Measurements from ENCODE around the gene NAALADL1. TPM values are rescaled to one million over a fixed set of nuclear protein-coding genes. Genes with fewer than 3 reads are reported as not detected.

NAALADL1 gene
- total and polyA plus RNA-seq, 7 experiments from 2014 or later: 12.2 to 25.3 (median 18.8) TPM

- H3K4me3 ChIP-seq (ENCODE audit: low read length): no peak overlapping the region
- H3K4me1 ChIP-seq (ENCODE audit: control insufficient read depth in 2 of 2, insufficient read depth in 2 of 2, low read length in 2 of 2): no peaks in the 10 kb centered on the region
- ATAC-seq (no peak), DNase-seq (no peak)
- Mint-ChIP-seq H3K27ac (peak overlapping the region in 4 of 9 donors; percentile 9 to 83 (median 48)), H3K36me3 (peaks cover 0 to 11% (median 0%) of the 10 kb centered on the region in 5 donors), H3K9me3 (peaks cover 0 to 2% (median 0%) of the 10 kb centered on the region in 11 donors), H3K27me3 (no peaks in the 10 kb centered on the region), H3K4me1 (peaks cover 3 to 42% (median 7%) of the 10 kb centered on the region in 7 donors), H3K4me3 (no peak overlapping the region)
- H3K27ac ChIP-seq (ENCODE audit: low read depth, low read length): no peak overlapping the region
- no peaks in the 10 kb centered on the region for H3K36me3 ChIP-seq (ENCODE audit: control insufficient read depth in 2 of 3, insufficient read depth in 3 of 3, low read length in 3 of 3)
- POLR2A ChIA-PET: no interaction called here
- no peaks in the 10 kb centered on the region for H3K27me3 ChIP-seq (ENCODE audit: control insufficient read depth in 2 of 2, insufficient read depth in 2 of 2, low read length in 2 of 2)
- H3K9me3 ChIP-seq (ENCODE audit: control insufficient read depth in 2 of 3, low read length in 3 of 3): no peaks in the 10 kb centered on the region
- intact Hi-C loops (cut with micrococcal nuclease): no loop called here
- CTCF ChIA-PET: interaction anchor here (1.3 to 1.4 kb wide), 2 partner anchors 14 to 62 kb away, joined by 3 to 5 read pairs; no protein-coding TSS in a partner anchor
These were observed 19.1 kb upstream of the NAALADL1 start for GRCh38 chr11:65077451-65077850.

- H3K4me3 Mint-ChIP-seq: no peak overlapping the region
- peaks cover 0 to 2% (median 0%) of the 10 kb centered on the region in 5 donors for H3K36me3 Mint-ChIP-seq
- no peaks in the 10 kb centered on the region for H3K36me3 ChIP-seq (ENCODE audit: control insufficient read depth in 2 of 3, insufficient read depth in 3 of 3, low read length in 3 of 3)
- no peaks in the 10 kb centered on the region for H3K4me1 ChIP-seq (ENCODE audit: control insufficient read depth in 2 of 2, insufficient read depth in 2 of 2, low read length in 2 of 2)
- H3K4me3 ChIP-seq (ENCODE audit: low read length): no peak overlapping the region
- ATAC-seq (no peak), DNase-seq (no peak)
- peaks cover 0 to 10% (median 0%) of the 10 kb centered on the region in 7 donors for H3K4me1 Mint-ChIP-seq
- intact Hi-C loops (cut with micrococcal nuclease): no loop called here
- H3K27ac ChIP-seq (ENCODE audit: low read depth, low read length): no peak overlapping the region
- ChIA-PET CTCF (no interaction called here), POLR2A (no interaction called here)
- no peaks in the 10 kb centered on the region for H3K27me3 Mint-ChIP-seq
- H3K9me3 ChIP-seq (ENCODE audit: control insufficient read depth in 2 of 3, low read length in 3 of 3): no peaks in the 10 kb centered on the region
- H3K9me3 Mint-ChIP-seq: no peaks in the 10 kb centered on the region
- H3K27ac Mint-ChIP-seq: peak overlapping the region in 1 of 9 donors; percentile 32
- H3K27me3 ChIP-seq (ENCODE audit: control insufficient read depth in 2 of 2, insufficient read depth in 2 of 2, low read length in 2 of 2): no peaks in the 10 kb centered on the region
These were observed 14.2 kb upstream of the NAALADL1 start for GRCh38 chr11:65072631-65072966.

- H3K27ac ChIP-seq (ENCODE audit: low read depth, low read length): no peak overlapping the region
- intact Hi-C loops (cut with micrococcal nuclease): no loop called here
- CTCF ChIA-PET: interaction anchor here (0.7 kb wide), 1 partner anchor 137 kb away, joined by 4 read pairs; no protein-coding TSS in a partner anchor
These were observed 13.7 kb upstream of the NAALADL1 start for GRCh38 chr11:65071907-65072630.

GRCh38 chr11:65069217-65069616 lies 10.9 kb upstream of the NAALADL1 start:
- intact Hi-C loops (cut with micrococcal nuclease): no loop called here
- Mint-ChIP-seq H3K27ac (no peak overlapping the region), H3K4me1 (peaks cover 0 to 3% (median 0%) of the 10 kb centered on the region in 7 donors), H3K9me3 (no peaks in the 10 kb centered on the region), H3K27me3 (no peaks in the 10 kb centered on the region), H3K36me3 (no peaks in the 10 kb centered on the region), H3K4me3 (no peak overlapping the region)
- Histone ChIP-seq H3K4me3 (ENCODE audit: low read length) (no peak overlapping the region), H3K9me3 (ENCODE audit: control insufficient read depth in 2 of 3, low read length in 3 of 3) (no peaks in the 10 kb centered on the region), H3K4me1 (ENCODE audit: control insufficient read depth in 2 of 2, insufficient read depth in 2 of 2, low read length in 2 of 2) (no peaks in the 10 kb centered on the region), H3K36me3 (ENCODE audit: control insufficient read depth in 2 of 3, insufficient read depth in 3 of 3, low read length in 3 of 3) (no peaks in the 10 kb centered on the region), H3K27me3 (ENCODE audit: control insufficient read depth in 2 of 2, insufficient read depth in 2 of 2, low read length in 2 of 2) (no peaks in the 10 kb centered on the region), H3K27ac (ENCODE audit: low read depth, low read length) (no peak overlapping the region)
- DNase-seq: no peak
- ChIA-PET CTCF (no interaction called here), POLR2A (no interaction called here)
- ATAC-seq: no peak

More at GRCh38 chr11:65071907-65072630, 13.7 kb upstream of the NAALADL1 start:
- ATAC-seq (no peak), DNase-seq (no peak)
- H3K4me3 Mint-ChIP-seq: no peak overlapping the region
- Histone ChIP-seq H3K27me3 (ENCODE audit: control insufficient read depth in 2 of 2, insufficient read depth in 2 of 2, low read length in 2 of 2) (no peaks in the 10 kb centered on the region), H3K36me3 (ENCODE audit: control insufficient read depth in 2 of 3, insufficient read depth in 3 of 3, low read length in 3 of 3) (no peaks in the 10 kb centered on the region), H3K4me1 (ENCODE audit: control insufficient read depth in 2 of 2, insufficient read depth in 2 of 2, low read length in 2 of 2) (no peaks in the 10 kb centered on the region), H3K4me3 (ENCODE audit: low read length) (no peak overlapping the region), H3K9me3 (ENCODE audit: control insufficient read depth in 2 of 3, low read length in 3 of 3) (no peaks in the 10 kb centered on the region)
- H3K9me3 Mint-ChIP-seq: no peaks in the 10 kb centered on the region
- POLR2A ChIA-PET: no interaction called here
- no peaks in the 10 kb centered on the region for H3K27me3 Mint-ChIP-seq
- peak overlapping the region in 1 of 9 donors; percentile 32 for H3K27ac Mint-ChIP-seq
- H3K36me3 Mint-ChIP-seq: peaks cover 0 to 2% (median 0%) of the 10 kb centered on the region in 5 donors
- H3K4me1 Mint-ChIP-seq: peaks cover 0 to 10% (median 0%) of the 10 kb centered on the region in 7 donors

- no peaks in the 10 kb centered on the region for H3K27me3 Mint-ChIP-seq
- CTCF ChIA-PET: no interaction called here
These were observed 9.1 kb upstream of the NAALADL1 start for GRCh38 chr11:65067446-65067845.

GRCh38 chr11:65066805-65067291 lies 8.5 kb upstream of the NAALADL1 start:
- DNase-seq: peak in 1 of 9 donors; percentile 3
- intact Hi-C loops (cut with micrococcal nuclease): no loop called here
- Mint-ChIP-seq H3K9me3 (no peaks in the 10 kb centered on the region), H3K27me3 (no peaks in the 10 kb centered on the region), H3K4me3 (no peak overlapping the region), H3K4me1 (peaks cover 0 to 4% (median 0%) of the 10 kb centered on the region in 7 donors), H3K27ac (no peak overlapping the region), H3K36me3 (no peaks in the 10 kb centered on the region)
- Histone ChIP-seq H3K4me3 (ENCODE audit: low read length) (no peak overlapping the region), H3K36me3 (ENCODE audit: control insufficient read depth in 2 of 3, insufficient read depth in 3 of 3, low read length in 3 of 3) (no peaks in the 10 kb centered on the region), H3K27me3 (ENCODE audit: control insufficient read depth in 2 of 2, insufficient read depth in 2 of 2, low read length in 2 of 2) (no peaks in the 10 kb centered on the region), H3K4me1 (ENCODE audit: control insufficient read depth in 2 of 2, insufficient read depth in 2 of 2, low read length in 2 of 2) (no peaks in the 10 kb centered on the region), H3K9me3 (ENCODE audit: control insufficient read depth in 2 of 3, low read length in 3 of 3) (no peaks in the 10 kb centered on the region), H3K27ac (ENCODE audit: low read depth, low read length) (no peak overlapping the region)
- no peak for ATAC-seq
- CTCF ChIA-PET: no interaction called here
- POLR2A ChIA-PET: no interaction called here

More at GRCh38 chr11:65067446-65067845, 9.1 kb upstream of the NAALADL1 start:
- intact Hi-C loops (cut with micrococcal nuclease): no loop called here
- H3K9me3 ChIP-seq (ENCODE audit: control insufficient read depth in 2 of 3, low read length in 3 of 3): no peaks in the 10 kb centered on the region
- POLR2A ChIA-PET: no interaction called here
- no peak for ATAC-seq
- peak in 1 of 9 donors; percentile 3 for DNase-seq
- H3K4me3 ChIP-seq (ENCODE audit: low read length): no peak overlapping the region
- Mint-ChIP-seq H3K36me3 (no peaks in the 10 kb centered on the region), H3K4me3 (no peak overlapping the region), H3K9me3 (no peaks in the 10 kb centered on the region), H3K4me1 (peaks cover 0 to under 1% (median 0%) of the 10 kb centered on the region in 7 donors), H3K27ac (no peak overlapping the region)
- no peaks in the 10 kb centered on the region for H3K27me3 ChIP-seq (ENCODE audit: control insufficient read depth in 2 of 2, insufficient read depth in 2 of 2, low read length in 2 of 2)
- H3K36me3 ChIP-seq (ENCODE audit: control insufficient read depth in 2 of 3, insufficient read depth in 3 of 3, low read length in 3 of 3): no peaks in the 10 kb centered on the region
- no peak overlapping the region for H3K27ac ChIP-seq (ENCODE audit: low read depth, low read length)
- H3K4me1 ChIP-seq (ENCODE audit: control insufficient read depth in 2 of 2, insufficient read depth in 2 of 2, low read length in 2 of 2): no peaks in the 10 kb centered on the region

GRCh38 chr11:65066315-65066714 lies 8.0 kb upstream of the NAALADL1 start:
- H3K4me3 Mint-ChIP-seq: no peak overlapping the region
- peaks cover 0 to 4% (median 0%) of the 10 kb centered on the region in 7 donors for H3K4me1 Mint-ChIP-seq
- POLR2A ChIA-PET: no interaction called here
- Histone ChIP-seq H3K4me1 (ENCODE audit: control insufficient read depth in 2 of 2, insufficient read depth in 2 of 2, low read length in 2 of 2) (no peaks in the 10 kb centered on the region), H3K27ac (ENCODE audit: low read depth, low read length) (no peak overlapping the region), H3K9me3 (ENCODE audit: control insufficient read depth in 2 of 3, low read length in 3 of 3) (no peaks in the 10 kb centered on the region), H3K27me3 (ENCODE audit: control insufficient read depth in 2 of 2, insufficient read depth in 2 of 2, low read length in 2 of 2) (no peaks in the 10 kb centered on the region), H3K4me3 (ENCODE audit: low read length) (no peak overlapping the region), H3K36me3 (ENCODE audit: control insufficient read depth in 2 of 3, insufficient read depth in 3 of 3, low read length in 3 of 3) (no peaks in the 10 kb centered on the region)
- no peaks in the 10 kb centered on the region for H3K36me3 Mint-ChIP-seq
- no peaks in the 10 kb centered on the region for H3K27me3 Mint-ChIP-seq
- no peak overlapping the region for H3K27ac Mint-ChIP-seq
- no peaks in the 10 kb centered on the region for H3K9me3 Mint-ChIP-seq
- no peak for DNase-seq
- no peak for ATAC-seq
- intact Hi-C loops (cut with micrococcal nuclease): no loop called here
- CTCF ChIA-PET: no interaction called here
